NCI-H2171 (cell line): ENCODE measurements around the gene ETV4.
"Not testable (repeated sequence)": the region's sequence is repeated elsewhere in the genome, so short reads cannot be mapped to it uniquely, and the experiment has no call there.

Experiments used
- DNase-seq: peaks from one replicate; lab custom pipeline; 2025; lab: John Stamatoyannopoulos, UW

ETV4 gene

DNA sequence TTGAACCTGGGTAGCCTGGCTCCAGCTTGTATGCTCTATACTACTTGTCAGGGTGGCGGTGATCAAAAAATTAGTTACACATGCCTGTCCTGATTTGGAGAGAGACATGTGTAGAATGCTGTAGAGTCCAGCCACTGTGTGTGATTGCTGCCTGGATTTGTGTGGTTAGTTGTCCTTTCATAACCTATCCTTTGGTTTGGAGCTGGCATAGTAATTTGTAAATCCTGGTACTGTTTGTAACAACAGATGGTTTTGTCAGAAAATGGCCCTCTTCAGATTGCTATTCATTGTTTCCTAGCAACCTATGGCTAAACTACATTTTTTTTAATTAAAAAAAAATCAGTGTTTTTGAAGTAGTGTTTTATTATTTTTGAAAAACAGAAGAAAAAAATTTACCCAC lies 30.5 kb downstream of the ETV4 start:
- peak; percentile 33 for DNase-seq

DNA sequence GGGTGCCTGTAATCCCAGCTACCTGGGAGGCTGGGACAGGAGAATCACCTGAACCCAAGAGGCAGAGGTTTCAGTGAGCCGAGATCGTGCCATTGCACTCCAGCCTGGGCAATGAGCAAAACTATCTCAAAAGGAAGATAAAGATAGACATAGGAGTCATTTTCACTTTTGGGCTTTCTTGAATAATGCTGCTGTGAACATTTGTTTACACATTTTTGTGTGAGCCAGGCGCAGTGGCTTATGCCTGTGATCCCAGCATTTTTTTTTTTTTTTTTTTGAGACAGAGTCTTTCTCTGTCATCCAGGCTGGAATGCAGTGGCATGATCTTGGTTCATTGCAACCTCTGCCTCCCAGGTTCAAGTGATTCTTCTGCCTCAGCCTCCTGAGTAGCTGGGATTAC lies 34.9 kb downstream of the ETV4 start:
- not testable (repeated sequence) for DNase-seq

DNA sequence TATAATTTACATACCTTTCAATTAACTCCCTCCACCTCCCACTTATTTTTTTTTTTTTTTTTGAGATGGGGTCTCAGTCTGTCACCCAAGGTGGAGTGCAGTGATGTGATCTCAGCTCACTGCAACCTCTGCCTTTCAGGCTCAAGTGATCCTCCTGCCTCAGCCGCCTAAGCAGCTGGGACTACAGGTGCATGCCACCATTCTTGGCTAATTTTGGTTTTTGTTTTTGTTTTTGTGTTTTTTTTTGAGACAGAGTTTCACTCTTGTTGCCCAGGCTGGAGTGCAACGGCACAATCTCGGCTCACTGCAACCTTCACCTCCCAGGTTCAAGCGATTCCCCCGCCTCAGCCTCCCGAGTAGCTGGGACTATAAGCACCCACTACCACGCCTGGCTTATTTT lies 36.7 kb downstream of the ETV4 start:
- DNase-seq = not testable (repeated sequence)

DNA sequence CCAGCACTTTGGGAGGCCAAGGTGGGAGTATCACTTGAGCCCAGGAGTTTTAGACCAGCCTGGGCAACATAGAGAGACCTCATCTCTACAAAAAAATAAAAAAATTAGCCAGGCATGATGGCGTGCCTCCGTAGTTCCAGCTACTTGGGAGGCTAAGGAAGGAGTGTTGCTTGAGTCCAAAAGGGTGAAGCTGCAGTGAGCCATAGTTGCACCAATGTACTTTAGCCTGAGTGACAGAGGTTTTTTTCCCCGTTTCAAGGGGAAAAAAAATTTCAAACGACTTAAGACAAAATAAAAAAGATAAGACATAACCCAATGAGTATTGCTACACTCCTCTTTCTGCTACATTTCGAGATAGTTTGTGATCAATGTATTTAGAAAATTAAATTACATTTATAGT lies 55.5 kb downstream of the ETV4 start:
- DNase-seq = no peak

DNA sequence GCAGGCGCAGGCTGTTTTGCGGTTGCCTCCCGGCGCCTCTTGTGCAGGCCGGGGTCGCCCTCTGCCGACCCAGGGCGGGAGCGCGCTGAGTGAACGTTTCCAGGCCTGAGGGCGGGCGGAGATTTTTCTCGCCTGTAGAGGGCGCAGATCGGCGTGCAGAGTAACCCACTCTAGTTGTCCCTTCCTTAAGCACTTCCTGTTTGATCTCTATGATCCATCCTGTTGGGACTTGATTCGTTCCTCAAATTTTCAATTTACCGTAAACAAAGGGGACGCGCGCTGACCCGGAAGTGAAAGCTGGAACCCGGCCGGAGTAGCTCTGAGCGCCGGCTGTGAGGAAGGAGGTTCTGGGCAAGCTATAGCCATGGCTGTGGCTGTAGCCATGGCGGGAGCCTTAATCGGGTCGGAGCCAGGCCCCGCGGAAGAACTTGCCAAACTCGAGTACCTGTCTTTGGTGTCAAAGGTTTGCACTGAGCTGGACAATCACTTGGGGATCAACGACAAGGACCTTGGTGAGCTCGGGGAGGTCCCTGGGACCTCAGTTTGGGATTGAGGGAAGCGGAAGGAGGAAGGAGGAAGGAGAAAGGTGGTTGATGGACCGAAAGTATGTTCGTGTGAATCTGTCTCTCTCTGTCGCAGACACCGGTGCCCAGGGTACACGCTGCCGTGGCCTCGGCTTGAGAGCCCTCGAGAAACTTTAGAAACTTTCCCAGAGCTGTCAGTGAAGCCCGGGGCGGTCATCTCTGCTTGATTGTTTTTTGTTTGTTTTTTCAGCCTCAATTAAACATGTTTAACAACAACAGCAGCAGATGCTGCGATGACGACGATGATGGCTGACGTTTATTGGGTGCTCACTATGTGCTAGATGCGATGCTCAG lies 62.2 kb downstream of the ETV4 start, which contains the start of gene DHX8:
DHX8 (plus strand) TSS at position 302 of the 878 bp plus-strand sequence; CDS start at position 365, 63 bp downstream.
- DNase-seq = peak; percentile 96

DNA sequence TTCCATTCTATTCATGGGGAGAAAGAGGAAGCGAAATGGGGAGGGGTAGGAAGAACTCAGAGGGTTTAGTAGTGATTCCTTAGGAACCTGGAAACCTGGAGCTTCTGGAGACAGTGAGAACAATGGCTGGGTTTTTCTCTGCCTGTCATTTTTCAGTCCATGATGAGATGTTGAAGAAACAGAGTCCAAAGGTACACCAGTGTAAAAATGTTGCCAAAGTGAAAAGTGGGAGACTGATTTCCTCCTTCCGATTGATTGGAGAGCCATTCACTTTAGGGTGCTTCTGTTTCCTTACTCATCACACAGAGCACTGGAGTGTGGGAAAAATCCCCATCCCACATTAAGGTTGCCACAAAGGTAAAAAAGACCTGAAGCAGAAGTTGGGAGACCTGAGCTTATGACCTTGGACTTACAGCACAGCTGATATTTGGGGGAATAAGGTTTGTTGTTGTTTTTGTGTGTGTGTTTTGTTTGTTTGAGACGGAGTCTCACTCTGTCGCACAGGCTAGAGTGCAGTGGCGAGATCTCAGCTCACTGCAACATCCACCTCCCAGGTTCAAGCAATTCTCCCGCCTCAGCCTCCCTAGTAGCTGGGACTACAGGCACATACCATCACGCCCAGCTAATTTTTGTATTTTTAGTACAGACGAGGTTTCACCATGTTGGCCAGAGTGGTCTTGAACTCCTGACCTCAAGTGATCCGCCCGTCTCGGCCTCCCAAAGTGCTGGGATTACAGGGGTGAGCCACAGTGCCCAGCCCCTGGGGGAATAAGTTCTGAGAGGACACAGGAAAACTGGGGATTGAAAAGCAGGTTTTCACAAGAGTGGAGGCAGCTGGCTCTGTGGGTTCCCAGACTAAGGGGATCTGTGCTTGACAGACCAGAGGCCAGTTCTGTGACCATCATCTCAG lies 63.8 kb downstream of the ETV4 start:
- no peak for DNase-seq

DNA sequence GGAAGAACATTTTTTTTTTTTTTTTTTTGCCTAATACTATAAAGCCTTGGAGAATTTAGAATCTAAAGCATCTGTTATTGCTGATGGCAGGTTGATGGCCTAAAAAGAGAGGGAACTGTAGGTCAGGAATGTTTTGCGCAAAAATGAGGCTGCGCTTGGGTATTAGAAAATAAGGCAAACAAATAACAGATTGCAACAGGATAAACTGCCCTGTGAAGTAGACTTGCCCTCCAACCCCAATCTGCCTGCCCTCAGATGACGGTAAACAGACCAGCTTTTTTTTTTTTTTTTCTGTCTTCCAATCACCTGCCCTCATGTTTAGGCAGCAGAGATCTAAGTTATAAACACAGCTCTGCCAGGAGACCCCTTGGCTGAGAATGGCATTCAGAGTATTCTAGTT lies 66.2 kb downstream of the ETV4 start:
- peak; percentile 46 for DNase-seq
